Bronchial epithelial cell (primary cell): ENCODE data around the gene SDCCAG8. TPM values are rescaled to one million over a fixed set of nuclear protein-coding genes. Genes with fewer than 3 reads are reported as not detected.

ENCODE experiments used
- DNase-seq: peaks from one replicate; pipeline ENCODE4 v3.0.0-alpha.2; 2010; ENCODE audit warnings: low read depth
- FAIRE-seq: peaks from 2 replicates; lab custom pipeline; 2011; peaks lifted over from hg19 to GRCh38; lab: Jason Lieb, UNC
- H3K27me3 ChIP-seq: 2 replicates; pipeline ENCODE4 v1.5.1; 2011; ENCODE audit warnings: low read length; ENCODE audit not compliant: control insufficient read depth, insufficient read depth
- H3K36me3 ChIP-seq: 2 replicates; pipeline ENCODE4 v1.5.1; 2011; ENCODE audit warnings: low read length; ENCODE audit not compliant: control insufficient read depth, insufficient read depth
- H3K4me3 ChIP-seq: 2 replicates; pipeline ENCODE4 v1.5.1; 2011; ENCODE audit warnings: mild to moderate bottlenecking, low read depth, low read length, control low read depth
- total RNA-seq: library from RNA; depleted of rRNA; stranded (reverse); fragments of >200 nt; gene quantifications from 2 replicates; pipeline ENCODE4 v1.2.1, GENCODE V29; 2014
- TF ChIP-seq, protein P1 (sequence below): IDR thresholded peaks from 2 replicates; pipeline ENCODE4 v1.5.1; 2011; ENCODE audit warnings: mild to moderate bottlenecking, moderate library complexity, low read length, control low read depth, inconsistent platforms; ENCODE audit not compliant: insufficient read depth, severe bottlenecking

Gene SDCCAG8
- total RNA-seq, 1 donor from 2014 or later: 32.4 TPM

DNA sequence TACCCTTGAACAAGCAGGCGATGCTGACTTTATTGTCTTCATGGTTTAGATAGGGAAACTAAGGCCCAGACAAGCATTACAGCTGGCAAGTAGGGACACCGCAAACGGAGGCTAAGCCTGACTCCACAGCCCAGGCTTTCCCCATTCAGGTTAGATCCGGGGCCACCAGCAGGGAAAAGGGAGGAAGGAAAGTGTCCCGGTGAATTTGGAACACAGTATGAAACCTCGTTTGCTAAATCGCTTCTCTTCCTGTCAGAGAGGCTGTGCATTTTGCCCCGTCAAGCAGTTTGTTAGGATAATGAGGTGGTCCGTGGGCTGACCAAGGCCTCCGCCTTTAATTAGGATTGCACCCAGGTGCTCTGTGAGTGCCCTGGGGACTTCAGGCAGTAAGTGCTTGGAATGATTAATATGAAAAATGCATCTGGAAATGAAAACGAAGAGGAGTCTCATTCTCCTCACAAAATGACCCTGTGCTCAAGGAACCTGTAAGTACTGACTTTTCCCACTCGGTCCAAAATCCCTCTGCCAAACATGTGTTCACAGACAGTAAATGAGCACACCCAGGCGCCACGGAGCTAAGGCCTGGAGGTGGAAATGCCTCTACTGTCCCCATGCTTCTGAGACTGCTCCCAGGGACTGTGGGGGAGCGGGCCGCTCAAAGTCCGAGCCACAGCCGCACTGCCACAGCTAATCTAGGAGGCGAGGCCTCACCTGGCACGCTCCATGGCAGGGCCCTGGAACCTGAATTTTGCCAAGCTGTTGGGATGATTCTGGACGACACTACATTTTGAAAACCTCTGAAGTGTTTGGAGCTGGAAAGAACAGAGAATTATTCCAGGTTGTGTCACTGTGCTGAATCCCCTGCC, 234.1 kb downstream of the SDCCAG8 start:
- no peak for DNase-seq
- Histone ChIP-seq H3K36me3 (peaks cover 2% of the 10 kb centered on the region), H3K4me3 (no peak overlapping the region), H3K27me3 (no peaks in the 10 kb centered on the region)
- FAIRE-seq: peak; percentile 70
- TF ChIP-seq, protein P1, sequence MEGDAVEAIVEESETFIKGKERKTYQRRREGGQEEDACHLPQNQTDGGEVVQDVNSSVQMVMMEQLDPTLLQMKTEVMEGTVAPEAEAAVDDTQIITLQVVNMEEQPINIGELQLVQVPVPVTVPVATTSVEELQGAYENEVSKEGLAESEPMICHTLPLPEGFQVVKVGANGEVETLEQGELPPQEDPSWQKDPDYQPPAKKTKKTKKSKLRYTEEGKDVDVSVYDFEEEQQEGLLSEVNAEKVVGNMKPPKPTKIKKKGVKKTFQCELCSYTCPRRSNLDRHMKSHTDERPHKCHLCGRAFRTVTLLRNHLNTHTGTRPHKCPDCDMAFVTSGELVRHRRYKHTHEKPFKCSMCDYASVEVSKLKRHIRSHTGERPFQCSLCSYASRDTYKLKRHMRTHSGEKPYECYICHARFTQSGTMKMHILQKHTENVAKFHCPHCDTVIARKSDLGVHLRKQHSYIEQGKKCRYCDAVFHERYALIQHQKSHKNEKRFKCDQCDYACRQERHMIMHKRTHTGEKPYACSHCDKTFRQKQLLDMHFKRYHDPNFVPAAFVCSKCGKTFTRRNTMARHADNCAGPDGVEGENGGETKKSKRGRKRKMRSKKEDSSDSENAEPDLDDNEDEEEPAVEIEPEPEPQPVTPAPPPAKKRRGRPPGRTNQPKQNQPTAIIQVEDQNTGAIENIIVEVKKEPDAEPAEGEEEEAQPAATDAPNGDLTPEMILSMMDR: no peak

DNA sequence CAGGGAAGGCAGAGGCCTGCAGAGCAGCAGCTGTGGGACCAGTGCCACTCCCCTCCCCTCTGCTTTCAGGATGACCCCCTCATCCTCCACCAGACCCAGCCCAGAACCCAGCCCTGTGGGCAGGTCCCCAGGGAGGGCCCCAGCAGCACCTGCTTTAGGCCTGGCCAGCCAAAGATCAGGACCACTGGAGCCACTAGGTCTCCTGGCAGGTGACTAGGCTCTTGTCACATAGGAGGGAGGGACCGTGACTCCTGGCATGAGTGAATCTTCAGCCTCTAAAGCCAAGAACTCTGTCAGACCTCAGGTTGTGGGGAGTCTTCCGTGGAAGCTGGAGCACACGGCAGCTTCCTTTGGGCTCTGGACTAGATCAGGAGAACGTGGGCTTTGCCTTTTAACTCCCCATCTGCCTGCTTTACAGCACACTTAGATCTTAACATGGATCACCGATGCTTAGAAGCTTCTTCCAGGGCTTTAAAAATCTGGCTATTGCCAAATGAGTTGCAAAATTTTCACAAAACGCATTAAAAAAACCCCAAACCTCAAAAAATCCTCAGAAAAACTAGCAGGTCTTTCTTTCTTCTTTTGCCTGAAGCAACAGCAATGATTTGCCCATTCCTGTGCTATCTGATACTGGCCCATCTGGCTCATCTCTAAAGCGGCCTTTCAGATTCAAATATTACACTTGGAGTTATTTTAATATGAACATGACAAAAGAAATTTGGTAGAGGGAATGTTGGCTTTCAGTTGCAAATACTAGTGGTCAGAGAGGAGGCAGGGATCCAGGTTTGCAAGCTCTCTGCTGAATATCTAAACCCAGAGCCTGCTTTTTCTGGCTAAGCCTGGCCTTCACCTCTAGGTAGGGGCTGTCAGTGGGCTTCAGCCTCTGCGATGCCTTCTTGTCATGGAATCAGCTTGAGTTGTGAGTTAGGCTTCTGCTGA, 235.2 kb downstream of the SDCCAG8 start:
- H3K27me3 ChIP-seq: no peaks in the 10 kb centered on the region
- FAIRE-seq: no peak
- TF ChIP-seq, protein P1: no peak
- peaks cover 3% of the 10 kb centered on the region for H3K36me3 ChIP-seq
- DNase-seq: no peak
- H3K4me3 ChIP-seq: no peak overlapping the region

DNA sequence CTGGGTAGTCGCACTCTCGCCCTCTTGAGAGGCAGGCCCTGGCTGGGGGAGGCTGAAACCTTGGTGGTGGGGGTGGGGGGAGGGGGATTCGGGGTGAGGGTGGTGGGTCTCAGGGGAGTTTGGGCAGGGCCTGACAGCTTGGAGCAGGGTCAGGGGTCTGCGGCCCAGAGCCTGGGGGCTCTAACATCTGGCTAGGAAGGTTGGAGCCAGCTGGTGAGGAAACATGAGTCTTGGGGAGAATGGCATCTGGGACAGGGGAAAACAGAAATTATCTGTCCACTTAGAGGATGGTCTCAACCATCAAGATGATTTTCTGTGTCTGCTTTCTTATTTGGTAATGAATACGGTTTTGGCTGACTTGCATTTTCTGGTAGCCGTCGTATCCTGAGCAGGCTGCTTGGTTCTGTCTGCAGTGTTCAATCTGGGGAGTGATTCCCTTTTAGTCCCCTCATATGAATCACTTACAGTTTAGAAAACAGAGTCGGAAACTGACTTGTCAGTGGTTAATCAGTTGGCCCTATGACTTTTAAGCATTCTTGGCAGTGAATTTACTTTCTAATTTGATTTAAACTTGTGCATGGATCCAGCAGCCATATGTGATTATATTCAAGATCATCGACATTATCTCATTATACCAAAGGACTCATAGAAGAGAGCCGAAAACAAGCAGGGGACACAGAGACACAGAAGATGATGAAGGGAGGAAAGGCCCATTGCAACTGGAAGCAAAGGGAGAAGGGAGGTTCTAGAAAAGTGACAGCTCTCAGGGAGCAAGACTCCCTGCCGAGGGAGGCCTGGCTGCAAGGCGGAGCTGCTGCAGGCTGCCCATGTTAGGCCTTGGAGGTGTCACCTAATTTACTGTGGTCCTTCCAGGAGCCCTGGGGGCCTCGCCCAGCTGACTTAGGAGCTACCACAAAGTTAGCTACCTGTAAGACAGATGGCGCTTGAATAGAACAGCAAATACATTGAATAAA, 237.6 kb downstream of the SDCCAG8 start:
- TF ChIP-seq, protein P1: no peak
- Histone ChIP-seq H3K27me3 (no peaks in the 10 kb centered on the region), H3K4me3 (no peak overlapping the region), H3K36me3 (peaks cover 6% of the 10 kb centered on the region)
- no peak for FAIRE-seq
- no peak for DNase-seq

DNA sequence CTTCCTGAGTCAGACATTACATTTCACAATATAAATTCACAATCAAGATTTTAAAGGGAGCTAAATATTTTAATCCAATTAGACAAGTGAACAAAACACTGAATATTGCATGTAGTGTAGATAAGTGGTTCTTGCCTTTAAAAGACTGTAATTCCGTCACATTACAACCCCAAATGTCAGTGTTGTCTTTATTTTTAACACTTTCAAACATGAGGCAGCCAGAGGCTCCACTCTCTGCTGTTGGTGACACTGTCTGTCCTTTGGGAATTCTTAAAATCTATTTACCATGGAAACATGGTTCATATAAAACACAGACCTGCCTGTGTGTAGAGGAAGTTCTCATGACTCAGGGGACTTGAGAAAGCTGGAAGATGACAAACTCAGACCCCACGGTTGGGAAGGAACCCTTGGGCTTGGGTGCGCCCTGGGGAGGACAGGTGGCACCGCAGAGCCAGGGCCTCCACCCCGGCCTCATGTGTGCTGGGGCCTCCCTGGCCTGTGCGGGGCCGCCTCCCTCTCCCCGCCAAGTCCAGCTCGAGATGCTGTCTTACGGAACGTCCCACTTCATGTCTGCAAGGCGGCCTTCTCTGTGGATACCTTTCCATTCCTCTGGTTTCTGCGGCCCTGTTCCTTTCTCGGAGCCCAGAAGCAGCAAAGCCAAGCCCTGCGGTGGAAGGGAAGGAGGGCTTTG, 239.0 kb downstream of the SDCCAG8 start:
- FAIRE-seq: no peak
- TF ChIP-seq, protein P1: no peak
- H3K4me3 ChIP-seq: no peak overlapping the region
- no peak for DNase-seq
- no peaks in the 10 kb centered on the region for H3K27me3 ChIP-seq
- H3K36me3 ChIP-seq: peaks cover 4% of the 10 kb centered on the region
